NCI-H1417 treated with DMSO at 0.1 percent for 48 hours (cell line): Measurements from ENCODE around the gene QSOX2.

Experiments
- DNase-seq: peaks from one replicate; lab custom pipeline; 2025; lab: John Stamatoyannopoulos, UW

The QSOX2 gene

GRCh38 chr9:136251264-136252115, 5.9 kb upstream of the QSOX2 start:
- no peak for DNase-seq

DNA sequence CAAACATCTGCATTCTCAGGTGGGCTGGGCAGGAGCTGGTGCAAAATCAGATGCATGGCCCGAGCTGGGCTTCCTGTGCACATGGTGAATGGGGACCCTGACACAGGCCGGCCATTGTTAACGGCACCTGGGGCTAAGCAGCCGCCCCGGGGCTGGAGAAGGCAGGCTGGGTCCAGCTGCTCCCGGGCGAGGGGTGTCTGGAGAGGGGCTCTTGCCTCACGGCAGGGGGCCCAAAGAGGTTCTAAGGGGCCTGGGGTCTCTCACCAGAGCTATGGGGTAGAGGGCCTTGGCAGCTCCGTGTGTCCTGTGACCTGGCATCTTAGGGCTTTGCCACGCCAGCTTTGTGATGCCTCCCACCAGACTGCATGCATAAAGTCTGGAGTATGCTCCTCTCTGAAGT, 5.1 kb upstream of the QSOX2 start:
- DNase-seq, result no peak

GRCh38 chr9:136249877-136250559, 4.4 kb upstream of the QSOX2 start:
- peak; percentile 31 for DNase-seq

GRCh38 chr9:136248951-136249876, 3.6 kb upstream of the QSOX2 start:
- no peak for DNase-seq

GRCh38 chr9:136247947-136248637, 2.5 kb upstream of the QSOX2 start:
- DNase-seq, result no peak

DNA sequence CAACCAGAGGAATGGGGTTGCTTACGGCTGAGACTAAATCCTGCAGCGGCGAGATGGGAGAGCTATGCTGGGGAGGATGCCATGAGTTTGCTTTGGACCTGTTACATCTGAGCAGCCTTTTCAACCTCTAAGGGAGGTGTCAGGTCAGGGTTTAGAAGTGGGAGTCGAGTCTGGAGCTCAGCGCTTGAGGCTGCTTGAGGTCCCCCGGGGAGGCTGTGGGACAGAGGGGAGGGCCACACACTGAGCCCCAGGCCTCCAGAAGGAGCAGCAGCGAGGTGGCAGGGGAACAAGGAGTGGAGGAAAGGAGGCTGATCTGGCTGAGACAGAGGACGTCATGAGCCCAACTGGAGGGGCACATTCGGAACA, 1.9 kb upstream of the QSOX2 start:
- DNase-seq, result no peak

DNA sequence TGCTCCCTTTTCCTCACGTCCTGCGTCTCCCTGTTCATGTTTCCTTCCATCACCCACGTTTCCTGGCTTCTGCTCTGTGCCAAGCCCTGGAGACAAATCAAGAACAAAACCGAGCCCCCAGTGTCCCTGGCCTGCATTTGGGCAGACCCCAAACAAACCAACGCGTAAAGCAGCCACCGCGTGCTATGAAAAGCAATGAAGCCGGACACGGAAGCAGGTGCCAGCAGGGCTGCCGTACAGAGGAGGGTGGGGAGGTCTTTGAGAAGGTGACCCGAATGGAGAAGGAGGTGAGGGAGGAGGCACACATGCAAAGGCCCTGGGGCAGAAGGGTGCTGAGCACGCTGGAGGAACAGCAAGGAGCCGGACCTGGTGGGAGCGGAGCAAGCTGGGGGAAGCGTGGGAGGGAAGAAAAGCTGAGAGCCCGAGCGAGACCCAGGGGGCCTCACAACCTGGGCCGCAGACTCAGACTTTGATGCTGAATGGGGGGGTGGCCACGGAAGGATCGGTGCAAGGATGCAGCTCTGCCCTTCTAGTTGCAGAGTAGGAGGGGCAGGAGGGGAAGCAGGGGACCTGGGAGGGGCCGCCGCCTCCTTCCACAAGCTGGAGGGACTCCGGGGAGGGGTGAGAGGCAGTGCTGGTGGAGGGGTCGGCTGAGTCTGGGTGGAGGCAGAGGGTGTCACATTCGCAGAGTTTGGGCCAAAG, 1.4 kb upstream of the QSOX2 start:
- DNase-seq, result no peak

GRCh38 chr9:136244969-136245218, 718 bp downstream of the QSOX2 start:
- no peak for DNase-seq

DNA sequence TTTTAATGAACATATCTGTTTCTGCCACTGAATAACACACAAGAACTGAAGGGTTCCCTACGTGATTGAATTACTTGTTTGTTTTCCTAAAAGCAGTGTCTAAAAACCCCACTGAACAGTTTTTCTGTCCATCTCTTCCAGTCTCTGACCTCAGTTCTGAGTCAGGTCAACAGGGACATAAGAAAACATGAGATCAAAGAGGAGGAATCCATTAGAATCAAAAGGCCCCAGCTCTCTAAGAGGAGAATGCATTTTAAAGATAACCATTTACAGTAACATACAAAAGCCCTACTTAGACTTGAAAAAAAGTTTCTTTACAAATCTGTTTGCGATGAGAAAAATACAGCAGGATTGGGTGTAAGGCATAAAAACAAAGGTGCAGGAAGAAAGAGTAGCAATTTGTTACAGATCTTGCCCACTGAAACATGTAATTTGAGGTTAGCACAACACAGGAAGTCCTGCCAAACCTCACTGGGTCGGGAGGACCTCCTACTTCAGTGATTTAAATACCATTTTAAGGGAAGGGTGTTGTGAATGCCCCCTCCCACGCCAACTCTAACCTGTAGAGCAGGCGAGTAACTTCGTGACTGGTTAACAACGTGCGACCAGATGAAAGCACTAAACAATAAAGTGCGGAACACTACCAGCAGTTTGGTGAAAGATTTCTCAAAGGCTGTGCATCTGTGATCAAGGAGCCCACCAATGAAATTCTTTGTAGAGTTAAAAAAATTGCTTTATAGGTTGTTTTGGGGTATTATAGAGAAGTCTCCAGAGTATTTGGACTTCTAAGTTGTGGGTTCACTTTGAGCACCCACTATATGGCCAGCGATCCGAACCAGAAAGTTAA, 1.3 kb downstream of the QSOX2 start:
- DNase-seq, result no peak

DNA sequence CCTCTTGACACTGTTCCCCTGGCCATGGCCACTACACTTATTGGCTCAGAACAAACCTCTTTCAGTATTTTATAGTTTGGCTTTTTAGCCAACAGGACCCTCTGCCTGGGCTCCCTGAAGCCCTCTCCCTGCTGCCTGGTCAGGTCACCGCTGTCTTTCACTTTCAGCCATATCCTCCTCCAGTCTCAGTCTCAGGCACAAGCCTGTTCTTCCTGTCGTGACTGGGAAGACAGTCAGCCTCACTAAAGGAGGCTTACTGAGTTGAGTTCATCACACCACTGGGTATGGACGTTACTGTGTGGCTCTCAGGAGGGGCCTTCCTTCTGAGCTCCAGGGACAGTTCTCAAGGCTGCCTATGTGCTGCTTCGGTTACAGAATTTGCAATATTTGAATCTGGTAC, 2.0 kb downstream of the QSOX2 start:
- no peak for DNase-seq

DNA sequence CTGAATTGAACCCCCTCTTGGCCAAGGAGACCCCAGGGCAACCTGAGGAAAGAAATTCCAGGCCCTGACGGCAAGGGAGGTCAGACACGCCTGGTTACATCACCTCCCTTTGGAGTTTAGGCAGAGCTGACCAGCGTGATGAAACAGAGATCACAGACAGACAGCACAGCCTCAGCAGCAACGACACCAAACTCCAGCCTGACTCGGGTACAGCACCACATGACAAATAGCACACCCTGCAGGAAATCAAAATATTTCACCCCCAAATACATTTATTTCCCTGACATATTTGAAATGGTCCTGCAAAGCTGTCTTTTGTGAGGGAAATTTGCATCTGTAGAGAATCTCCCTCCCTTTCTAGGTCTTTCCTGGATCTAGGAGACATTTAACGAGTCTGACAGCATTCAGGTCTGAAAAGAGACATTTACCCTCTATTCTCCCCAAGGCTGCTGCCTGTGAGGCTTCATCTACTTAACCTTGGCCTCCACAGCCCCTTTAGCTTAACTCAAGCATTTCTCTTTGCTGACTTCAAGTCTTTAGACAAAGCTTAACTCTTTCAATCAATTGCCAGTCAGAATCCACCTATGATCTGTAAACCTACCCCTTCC, 2.6 kb downstream of the QSOX2 start:
- no peak for DNase-seq

GRCh38 chr9:136242248-136242647, 3.4 kb downstream of the QSOX2 start:
- DNase-seq, result no peak

DNA sequence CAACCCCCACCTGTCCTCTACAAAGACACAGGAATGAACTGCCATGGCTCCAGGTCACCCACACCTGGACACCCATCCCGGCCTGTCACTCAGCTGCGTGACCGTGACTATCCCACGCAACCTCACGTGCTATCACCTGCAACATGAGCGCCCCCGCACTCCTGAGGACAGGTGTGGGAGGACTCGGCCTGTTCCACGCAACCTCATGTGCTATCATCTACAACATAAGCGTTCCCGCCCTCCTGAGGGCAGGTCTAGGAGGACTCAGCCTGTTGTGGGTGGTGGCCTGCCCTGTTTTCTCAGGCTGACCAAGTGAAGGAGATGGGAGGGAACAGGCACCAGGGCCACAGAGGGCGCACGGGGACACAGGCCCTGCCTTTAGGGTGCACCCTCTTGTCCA, 4.1 kb downstream of the QSOX2 start:
- DNase-seq, result no peak

GRCh38 chr9:136240941-136241340, 4.7 kb downstream of the QSOX2 start:
- DNase-seq, result no peak

- no peak for DNase-seq
These were observed 5.7 kb downstream of the QSOX2 start for GRCh38 chr9:136239983-136240330.

DNA sequence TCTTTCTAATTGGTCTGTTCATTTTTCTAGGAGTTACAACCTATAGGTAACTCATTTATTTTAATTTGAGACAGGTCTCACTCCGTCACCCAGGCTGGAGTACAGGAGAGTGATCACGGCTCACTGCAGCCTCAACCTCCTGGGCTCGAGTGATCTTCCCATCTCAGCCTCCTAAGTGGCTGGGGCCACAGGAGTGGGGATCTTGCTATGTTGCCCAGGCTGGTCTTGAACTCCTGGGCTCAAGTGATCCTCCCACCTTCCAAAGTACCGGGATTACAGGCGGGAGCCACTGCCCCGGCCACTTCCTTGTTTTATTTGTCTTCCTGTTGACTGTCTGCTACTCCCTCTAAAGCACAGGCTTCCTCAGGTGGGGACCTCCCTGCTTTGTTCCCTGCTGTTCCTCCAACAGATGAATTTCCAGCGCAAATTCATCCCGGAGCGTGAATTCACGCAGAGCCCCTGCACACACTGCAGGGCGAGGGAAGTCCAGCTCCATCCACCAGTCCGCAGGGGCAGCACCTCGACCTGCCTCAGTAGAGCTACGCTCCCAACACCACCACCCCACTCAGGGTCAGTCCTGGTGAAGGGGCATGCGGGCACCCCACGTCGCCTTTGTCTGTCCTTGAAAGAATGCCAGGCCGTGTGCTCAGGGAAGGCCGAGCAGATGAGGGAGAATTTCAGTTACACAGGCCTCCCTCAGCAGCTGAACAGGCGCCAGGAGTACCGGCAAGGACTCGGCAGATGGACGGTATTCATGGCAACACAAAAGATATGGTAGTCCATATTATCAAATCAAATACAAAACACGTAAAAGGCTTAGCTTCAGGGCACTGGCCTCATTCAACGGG, 6.3 kb downstream of the QSOX2 start:
- peak; percentile 20 for DNase-seq

DNA sequence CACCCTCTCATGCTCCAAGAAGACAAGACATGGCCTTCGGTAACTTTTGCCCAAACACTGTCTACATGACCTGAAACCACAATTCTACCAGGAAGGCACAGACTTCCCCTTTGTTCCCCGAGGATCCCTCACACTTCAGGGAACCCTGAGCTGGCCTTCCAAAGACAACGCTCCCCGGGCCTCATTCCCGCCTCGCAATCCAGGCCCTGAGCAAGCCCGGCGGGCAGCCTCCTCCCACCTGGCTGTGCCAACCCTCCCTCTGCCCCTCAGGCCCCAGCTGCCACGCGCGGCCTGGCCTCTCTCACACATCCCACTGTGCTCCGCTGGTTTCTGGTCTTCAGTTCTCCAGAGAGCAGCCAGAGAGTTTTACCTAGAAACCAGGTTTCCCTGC, 7.3 kb downstream of the QSOX2 start:
- no peak for DNase-seq

DNA sequence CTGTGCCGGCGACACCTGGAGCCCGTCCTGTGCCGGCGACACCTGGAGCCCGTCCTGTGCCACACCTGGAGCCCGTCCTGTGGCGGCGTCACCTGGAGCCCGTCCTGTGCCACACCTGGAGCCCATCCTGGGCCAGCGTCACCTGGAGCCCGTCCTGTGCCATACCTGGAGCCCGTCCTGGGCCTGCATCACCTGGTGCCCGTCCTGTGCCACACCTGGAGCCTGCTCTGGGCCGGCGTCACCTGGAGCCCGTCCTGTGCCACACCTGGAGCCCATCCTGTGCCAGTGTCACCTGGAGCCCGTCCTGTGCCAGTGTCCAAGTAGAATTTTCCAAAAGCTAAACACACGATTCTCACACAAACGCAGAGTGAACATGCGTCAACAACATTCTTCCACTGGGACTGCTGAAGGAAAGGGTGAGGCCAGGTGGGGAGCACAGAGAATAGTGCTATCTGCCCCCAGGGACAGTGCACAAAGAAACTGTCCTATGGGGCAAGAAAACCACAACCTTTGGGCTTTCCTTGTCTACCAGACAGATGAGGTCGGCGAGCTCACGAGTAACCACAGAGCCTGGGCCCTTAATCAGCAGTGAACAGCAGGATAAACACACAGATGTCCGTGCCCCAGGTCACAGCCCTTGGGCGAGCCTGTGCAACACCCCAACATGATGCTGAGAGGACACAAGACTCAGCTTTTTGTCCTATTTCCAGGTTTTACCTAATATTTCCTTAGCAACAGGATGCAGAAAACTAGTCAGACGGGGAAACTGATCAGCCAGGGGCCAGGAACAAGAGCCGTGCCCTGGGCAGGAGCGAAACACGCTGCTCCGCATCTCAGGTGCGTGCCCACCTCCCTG, 7.9 kb downstream of the QSOX2 start:
- DNase-seq, result no peak
